Measurements from ENCODE around the gene OTOGL. TPM values are rescaled to one million over a fixed set of nuclear protein-coding genes. Genes with fewer than 3 reads are reported as not detected.
"Not testable (repeated sequence)": the region's sequence is repeated elsewhere in the genome, so short reads cannot be mapped to it uniquely, and the experiment has no call there.

OTOGL gene
- total RNA-seq, 1 donor from 2014 or later: 0.12 TPM

GRCh38 chr12:80226576-80226975 lies 127.2 kb downstream of the OTOGL start:
- no peak overlapping the region for H3K27ac Mint-ChIP-seq (ENCODE audit: unreplicated experiment)
- no peak overlapping the region for H3K4me3 Mint-ChIP-seq
- TF ChIP-seq CTCF (conservative IDR thresholded peaks at IDR 0.05): no peak
- H3K9me3 Mint-ChIP-seq: no peaks in the 10 kb centered on the region
- no peaks in the 10 kb centered on the region for H3K36me3 Mint-ChIP-seq (ENCODE audit: low read depth)
- peaks cover 34% of the 10 kb centered on the region for H3K4me1 Mint-ChIP-seq
- no peaks in the 10 kb centered on the region for H3K27me3 Mint-ChIP-seq (ENCODE audit: low read depth)
- no peak for DNase-seq (ENCODE audit: low read depth, low spot score)

GRCh38 chr12:80227904-80228303 lies 128.6 kb downstream of the OTOGL start:
- not testable (repeated sequence) for H3K4me3 Mint-ChIP-seq; H3K27ac Mint-ChIP-seq (ENCODE audit: unreplicated experiment); H3K27me3 Mint-ChIP-seq (ENCODE audit: low read depth); DNase-seq (ENCODE audit: low read depth, low spot score); H3K36me3 Mint-ChIP-seq (ENCODE audit: low read depth); H3K9me3 Mint-ChIP-seq
- peaks cover 37% of the 10 kb centered on the region for H3K4me1 Mint-ChIP-seq

- no peaks in the 10 kb centered on the region for H3K9me3 Mint-ChIP-seq
- H3K4me1 Mint-ChIP-seq: peaks cover 37% of the 10 kb centered on the region
- no peaks in the 10 kb centered on the region for H3K36me3 Mint-ChIP-seq (ENCODE audit: low read depth)
- peak; percentile 18 for DNase-seq (ENCODE audit: low read depth, low spot score)
- H3K27ac Mint-ChIP-seq (ENCODE audit: unreplicated experiment): peak overlapping the region; percentile 20
- TF ChIP-seq CTCF (conservative IDR thresholded peaks at IDR 0.05): no peak
- no peaks in the 10 kb centered on the region for H3K27me3 Mint-ChIP-seq (ENCODE audit: low read depth)
- no peak overlapping the region for H3K4me3 Mint-ChIP-seq
These were observed 130.7 kb downstream of the OTOGL start for GRCh38 chr12:80230068-80230467.

GRCh38 chr12:80232837-80233236 lies 133.5 kb downstream of the OTOGL start:
- no peak for DNase-seq (ENCODE audit: low read depth, low spot score)
- no peaks in the 10 kb centered on the region for H3K36me3 Mint-ChIP-seq (ENCODE audit: low read depth)
- H3K27ac Mint-ChIP-seq (ENCODE audit: unreplicated experiment): no peak overlapping the region
- H3K4me1 Mint-ChIP-seq: peaks cover 29% of the 10 kb centered on the region
- no peak overlapping the region for H3K4me3 Mint-ChIP-seq
- TF ChIP-seq CTCF (conservative IDR thresholded peaks at IDR 0.05): no peak
- peaks cover 4% of the 10 kb centered on the region for H3K9me3 Mint-ChIP-seq
- H3K27me3 Mint-ChIP-seq (ENCODE audit: low read depth): no peaks in the 10 kb centered on the region

- H3K4me3 Mint-ChIP-seq: no peak overlapping the region
- peaks cover 4% of the 10 kb centered on the region for H3K9me3 Mint-ChIP-seq
- no peak for TF ChIP-seq CTCF (conservative IDR thresholded peaks at IDR 0.05)
- H3K27me3 Mint-ChIP-seq (ENCODE audit: low read depth): no peaks in the 10 kb centered on the region
- no peak overlapping the region for H3K27ac Mint-ChIP-seq (ENCODE audit: unreplicated experiment)
- no peak for DNase-seq (ENCODE audit: low read depth, low spot score)
- peaks cover 25% of the 10 kb centered on the region for H3K4me1 Mint-ChIP-seq
- no peaks in the 10 kb centered on the region for H3K36me3 Mint-ChIP-seq (ENCODE audit: low read depth)
These were observed 134.6 kb downstream of the OTOGL start for GRCh38 chr12:80233926-80234325.

- H3K27ac Mint-ChIP-seq (ENCODE audit: unreplicated experiment): no peak overlapping the region
- H3K4me1 Mint-ChIP-seq: peaks cover 18% of the 10 kb centered on the region
- H3K36me3 Mint-ChIP-seq (ENCODE audit: low read depth): no peaks in the 10 kb centered on the region
- no peak overlapping the region for H3K4me3 Mint-ChIP-seq
- no peak for DNase-seq (ENCODE audit: low read depth, low spot score)
- H3K27me3 Mint-ChIP-seq (ENCODE audit: low read depth): no peaks in the 10 kb centered on the region
- no peak for TF ChIP-seq CTCF (conservative IDR thresholded peaks at IDR 0.05)
- peaks cover 6% of the 10 kb centered on the region for H3K9me3 Mint-ChIP-seq
These were observed 135.3 kb downstream of the OTOGL start for GRCh38 chr12:80234667-80235066.
